Nephron (organoid): Measurements from ENCODE around the gene NIN.

Experiments
- H3K27ac Mint-ChIP-seq, 3 experiments: 2 replicates each; pipeline ENCODE4 v1.8.0; 2020; ENCODE audit warnings: mixed read lengths in 3 of 3, mild to moderate bottlenecking in 2 of 3, moderate library complexity in 1 of 3
- H3K27me3 Mint-ChIP-seq: 2 replicates; pipeline ENCODE4 v1.8.0; 2021; ENCODE audit warnings: low read depth, mild to moderate bottlenecking, moderate library complexity, mixed read lengths
- H3K36me3 Mint-ChIP-seq: 2 replicates; pipeline ENCODE4 v1.8.0; 2020; ENCODE audit warnings: low read depth, mixed read lengths
- H3K4me1 Mint-ChIP-seq: 2 replicates; pipeline ENCODE4 v1.8.0; 2020; ENCODE audit warnings: mixed read lengths
- H3K4me3 Mint-ChIP-seq, 3 experiments: 2 replicates each; pipeline ENCODE4 v1.8.0; 2020; ENCODE audit warnings: mild to moderate bottlenecking in 3 of 3, mixed read lengths in 3 of 3, moderate library complexity in 2 of 3
- H3K9me3 Mint-ChIP-seq: 2 replicates; pipeline ENCODE4 v1.8.0; 2020; ENCODE audit warnings: mixed read lengths
- CTCF ChIP-seq, 3 experiments: fragments of 200-600 bp; sonication (generic); IDR thresholded peaks; one replicate each; pipeline ENCODE4 v1.5.0; 2021; ENCODE audit warnings: antibody characterized with exemption in 3 of 3; ENCODE audit not compliant: unreplicated experiment in 3 of 3

The NIN gene

GRCh38 chr14:50778721-50779483, 52.1 kb downstream of the NIN start:
- peaks cover 43% of the 10 kb centered on the region for H3K4me1 Mint-ChIP-seq
- H3K36me3 Mint-ChIP-seq, result peaks cover 24% of the 10 kb centered on the region
- no peak overlapping the region for H3K4me3 Mint-ChIP-seq
- TF ChIP-seq CTCF (IDR thresholded peaks at IDR 0.05; ENCODE audit: unreplicated experiment in 3 of 3), result no peak
- H3K27me3 Mint-ChIP-seq, result no peaks in the 10 kb centered on the region
- H3K9me3 Mint-ChIP-seq, result no peaks in the 10 kb centered on the region
- peak overlapping the region in 1 of 3 experiments; percentile 8 for H3K27ac Mint-ChIP-seq

GRCh38 chr14:50776522-50776921, 54.4 kb downstream of the NIN start:
- H3K36me3 Mint-ChIP-seq, result peaks cover 45% of the 10 kb centered on the region
- no peak for TF ChIP-seq CTCF (IDR thresholded peaks at IDR 0.05; ENCODE audit: unreplicated experiment in 3 of 3)
- no peak overlapping the region for H3K4me3 Mint-ChIP-seq
- H3K27me3 Mint-ChIP-seq, result no peaks in the 10 kb centered on the region
- H3K9me3 Mint-ChIP-seq, result no peaks in the 10 kb centered on the region
- peaks cover 41% of the 10 kb centered on the region for H3K4me1 Mint-ChIP-seq
- H3K27ac Mint-ChIP-seq, result peak overlapping the region; percentile 14 to 42 (median 28)

- Mint-ChIP-seq H3K4me3 (no peak overlapping the region), H3K9me3 (no peaks in the 10 kb centered on the region), H3K4me1 (peaks cover 41% of the 10 kb centered on the region), H3K27me3 (no peaks in the 10 kb centered on the region), H3K27ac (peak overlapping the region in 1 of 3 experiments; percentile 42), H3K36me3 (peaks cover 56% of the 10 kb centered on the region)
- TF ChIP-seq CTCF (IDR thresholded peaks at IDR 0.05; ENCODE audit: unreplicated experiment in 3 of 3), result no peak
Measured at GRCh38 chr14:50775357-50775756, 55.6 kb downstream of the NIN start.

GRCh38 chr14:50774542-50775267, 56.3 kb downstream of the NIN start:
- Mint-ChIP-seq H3K27me3 (no peaks in the 10 kb centered on the region), H3K4me3 (no peak overlapping the region), H3K27ac (peak overlapping the region in 1 of 3 experiments; percentile 42), H3K36me3 (peaks cover 62% of the 10 kb centered on the region), H3K9me3 (no peaks in the 10 kb centered on the region), H3K4me1 (peaks cover 41% of the 10 kb centered on the region)
- TF ChIP-seq CTCF (IDR thresholded peaks at IDR 0.05; ENCODE audit: unreplicated experiment in 3 of 3), result no peak

GRCh38 chr14:50773632-50774541, 57.1 kb downstream of the NIN start:
- Mint-ChIP-seq H3K4me1 (peaks cover 37% of the 10 kb centered on the region), H3K9me3 (no peaks in the 10 kb centered on the region), H3K27me3 (no peaks in the 10 kb centered on the region), H3K4me3 (no peak overlapping the region), H3K27ac (peak overlapping the region in 2 of 3 experiments; percentile 15 to 74), H3K36me3 (peaks cover 67% of the 10 kb centered on the region)
- peak; percentile 63 to 78 (median 68) for TF ChIP-seq CTCF (IDR thresholded peaks at IDR 0.05; ENCODE audit: unreplicated experiment in 3 of 3)
